ENCODE measurements around the gene C1QL3.

DNA sequence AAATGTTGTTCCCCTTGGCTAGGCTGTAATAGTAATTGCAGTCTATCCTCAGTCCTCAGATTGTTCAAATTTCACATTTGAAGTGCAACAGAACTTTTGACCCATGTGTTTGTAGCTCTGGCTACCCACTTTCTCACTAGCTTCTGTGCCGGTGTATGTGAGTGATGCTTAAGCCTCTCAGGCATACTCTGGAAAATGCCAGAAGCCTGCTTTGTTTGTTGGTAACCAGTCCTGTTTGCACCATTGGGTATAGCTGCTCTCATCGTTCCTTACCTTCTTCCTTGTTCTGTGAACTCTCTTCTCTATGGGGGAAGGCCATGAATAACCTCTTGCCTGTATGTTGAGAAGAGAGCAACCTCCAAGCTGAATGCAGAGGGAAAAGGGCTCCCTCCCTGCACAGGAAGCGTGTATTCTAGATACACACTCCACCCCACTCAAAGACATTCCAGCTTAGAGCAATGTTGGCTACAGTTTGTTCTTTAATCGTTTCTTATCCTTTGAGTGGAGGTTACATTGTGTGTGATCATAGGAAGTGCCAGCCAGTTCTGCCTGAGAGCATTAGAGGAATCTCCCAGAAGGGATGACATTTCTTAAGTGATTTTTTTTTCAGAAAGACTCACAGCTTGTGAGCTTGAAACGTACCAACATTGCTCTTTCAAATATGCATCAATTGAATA is 40.5 kb downstream of the C1QL3 start:
- TF ChIP-seq, protein P1, sequence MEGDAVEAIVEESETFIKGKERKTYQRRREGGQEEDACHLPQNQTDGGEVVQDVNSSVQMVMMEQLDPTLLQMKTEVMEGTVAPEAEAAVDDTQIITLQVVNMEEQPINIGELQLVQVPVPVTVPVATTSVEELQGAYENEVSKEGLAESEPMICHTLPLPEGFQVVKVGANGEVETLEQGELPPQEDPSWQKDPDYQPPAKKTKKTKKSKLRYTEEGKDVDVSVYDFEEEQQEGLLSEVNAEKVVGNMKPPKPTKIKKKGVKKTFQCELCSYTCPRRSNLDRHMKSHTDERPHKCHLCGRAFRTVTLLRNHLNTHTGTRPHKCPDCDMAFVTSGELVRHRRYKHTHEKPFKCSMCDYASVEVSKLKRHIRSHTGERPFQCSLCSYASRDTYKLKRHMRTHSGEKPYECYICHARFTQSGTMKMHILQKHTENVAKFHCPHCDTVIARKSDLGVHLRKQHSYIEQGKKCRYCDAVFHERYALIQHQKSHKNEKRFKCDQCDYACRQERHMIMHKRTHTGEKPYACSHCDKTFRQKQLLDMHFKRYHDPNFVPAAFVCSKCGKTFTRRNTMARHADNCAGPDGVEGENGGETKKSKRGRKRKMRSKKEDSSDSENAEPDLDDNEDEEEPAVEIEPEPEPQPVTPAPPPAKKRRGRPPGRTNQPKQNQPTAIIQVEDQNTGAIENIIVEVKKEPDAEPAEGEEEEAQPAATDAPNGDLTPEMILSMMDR (IDR thresholded peaks at IDR 0.05; ENCODE audit: borderline replicate concordance, extremely low read depth, low read length, poor library complexity, severe bottlenecking), result no peak
- no peak for TF ChIP-seq EZH2 (IDR thresholded peaks at IDR 0.05; ENCODE audit: borderline replicate concordance, low read depth, low read length, severe bottlenecking)
